Astrocyte of the spinal cord (primary cell): ENCODE measurements around the gene RASA1.
"Not testable (repeated sequence)": the region's sequence is repeated elsewhere in the genome, so short reads cannot be mapped to it uniquely, and the experiment has no call there.

ENCODE experiments used
- DNase-seq: peaks from one replicate; pipeline ENCODE4 v3.0.0; 2011; ENCODE audit warnings: low read depth, low spot score
- H3K4me3 ChIP-seq: 2 replicates; pipeline ENCODE4 v1.5.1; 2011; ENCODE audit warnings: low read depth, mild to moderate bottlenecking, low read length, moderate library complexity
- CTCF ChIP-seq: IDR thresholded peaks from 2 replicates; pipeline ENCODE4 v1.5.1; 2012; ENCODE audit warnings: low read depth, mild to moderate bottlenecking, low read length, inconsistent platforms
- in situ Hi-C: cut with HindIII; loops from 2 replicates; pipeline ENCODE4 v1.10.0; 2017; ENCODE audit warnings: low sequenced_read_pairs

RASA1 gene

GRCh38 chr5:87303324-87303723, 35.6 kb downstream of the RASA1 start:
- H3K4me3 ChIP-seq, result no peak overlapping the region
- in situ Hi-C loops, result no loop called here
- no peak for DNase-seq
- TF ChIP-seq CTCF, result no peak

GRCh38 chr5:87306090-87306489, 38.4 kb downstream of the RASA1 start:
- H3K4me3 ChIP-seq, in situ Hi-C loops, DNase-seq: not testable (repeated sequence)

GRCh38 chr5:87307796-87308423, 40.2 kb downstream of the RASA1 start:
- in situ Hi-C loops, result no loop called here
- H3K4me3 ChIP-seq, result no peak overlapping the region
- DNase-seq, result no peak
- no peak for TF ChIP-seq CTCF

GRCh38 chr5:87311405-87312279, 44.0 kb downstream of the RASA1 start:
- in situ Hi-C loops, result no loop called here
- TF ChIP-seq CTCF, result no peak
- DNase-seq, result no peak
- H3K4me3 ChIP-seq, result no peak overlapping the region

GRCh38 chr5:87313216-87313615, 45.5 kb downstream of the RASA1 start:
- DNase-seq, result no peak
- in situ Hi-C loops, result no loop called here
- TF ChIP-seq CTCF, result no peak
- H3K4me3 ChIP-seq, result no peak overlapping the region

- DNase-seq, result no peak
- no peak for TF ChIP-seq CTCF
- H3K4me3 ChIP-seq, result no peak overlapping the region
- in situ Hi-C loops, result no loop called here
Observed at GRCh38 chr5:87319469-87319868, 51.8 kb downstream of the RASA1 start.

- H3K4me3 ChIP-seq, result no peak overlapping the region
- no peak for TF ChIP-seq CTCF
- in situ Hi-C loops, result no loop called here
- DNase-seq, result no peak
Observed at GRCh38 chr5:87321605-87322004, 53.9 kb downstream of the RASA1 start.
